Epithelial cell of esophagus (primary cell): ENCODE data around the gene SPRN.

Experiments used
- DNase-seq: peaks from one replicate; pipeline ENCODE4 v3.0.0; 2010; ENCODE audit warnings: low read depth
- H3K4me3 ChIP-seq: 2 replicates; pipeline ENCODE4 v1.5.1; 2011; ENCODE audit warnings: mild to moderate bottlenecking, low read length, control low read depth
- TF ChIP-seq, protein P1 (sequence below): IDR thresholded peaks from 2 replicates; pipeline ENCODE4 v1.5.1; 2011; ENCODE audit warnings: low read depth, mild to moderate bottlenecking, low read length, control low read depth, inconsistent platforms; ENCODE audit not compliant: insufficient read depth; ENCODE audit errors: missing control alignments

Gene SPRN

GRCh38 chr10:133373174-133374090 lies 51.0 kb downstream of the SPRN start, which contains the start of gene ECHS1:
Gene ECHS1, minus strand, starts transcription at chr10:133373354. Its CDS starts 21 bp downstream, at chr10:133373333.
- DNase-seq: peak; percentile 93
- H3K4me3 ChIP-seq: peak within 1 kb of the TSS; percentile 69
- TF ChIP-seq, protein P1, sequence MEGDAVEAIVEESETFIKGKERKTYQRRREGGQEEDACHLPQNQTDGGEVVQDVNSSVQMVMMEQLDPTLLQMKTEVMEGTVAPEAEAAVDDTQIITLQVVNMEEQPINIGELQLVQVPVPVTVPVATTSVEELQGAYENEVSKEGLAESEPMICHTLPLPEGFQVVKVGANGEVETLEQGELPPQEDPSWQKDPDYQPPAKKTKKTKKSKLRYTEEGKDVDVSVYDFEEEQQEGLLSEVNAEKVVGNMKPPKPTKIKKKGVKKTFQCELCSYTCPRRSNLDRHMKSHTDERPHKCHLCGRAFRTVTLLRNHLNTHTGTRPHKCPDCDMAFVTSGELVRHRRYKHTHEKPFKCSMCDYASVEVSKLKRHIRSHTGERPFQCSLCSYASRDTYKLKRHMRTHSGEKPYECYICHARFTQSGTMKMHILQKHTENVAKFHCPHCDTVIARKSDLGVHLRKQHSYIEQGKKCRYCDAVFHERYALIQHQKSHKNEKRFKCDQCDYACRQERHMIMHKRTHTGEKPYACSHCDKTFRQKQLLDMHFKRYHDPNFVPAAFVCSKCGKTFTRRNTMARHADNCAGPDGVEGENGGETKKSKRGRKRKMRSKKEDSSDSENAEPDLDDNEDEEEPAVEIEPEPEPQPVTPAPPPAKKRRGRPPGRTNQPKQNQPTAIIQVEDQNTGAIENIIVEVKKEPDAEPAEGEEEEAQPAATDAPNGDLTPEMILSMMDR: no peak

DNA sequence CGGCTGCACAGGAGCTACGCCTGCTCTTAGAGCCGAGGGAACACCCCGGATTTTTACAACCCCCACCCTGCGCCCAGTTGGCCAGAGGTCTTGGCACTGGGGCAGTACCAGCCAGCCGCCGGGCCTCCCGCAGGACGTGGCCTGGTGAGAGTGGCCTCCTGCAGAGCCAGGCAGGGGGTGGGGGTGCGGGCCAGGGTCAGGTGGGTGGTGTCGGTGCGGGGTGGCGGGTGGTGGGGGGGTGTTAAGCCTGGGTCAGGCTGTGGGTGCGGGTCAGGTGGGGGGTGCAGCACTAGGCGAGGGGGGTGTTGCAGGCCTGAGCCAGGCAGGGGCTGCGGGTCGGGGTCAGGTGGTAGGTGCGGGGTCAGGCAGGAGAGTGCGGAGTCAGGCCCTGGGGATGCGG lies 51.9 kb downstream of the SPRN start:
- TF ChIP-seq, protein P1: no peak
- no peak for DNase-seq
- H3K4me3 ChIP-seq: peak overlapping the region; percentile 69
